ENCODE results near the gene ARHGAP27.

DNA sequence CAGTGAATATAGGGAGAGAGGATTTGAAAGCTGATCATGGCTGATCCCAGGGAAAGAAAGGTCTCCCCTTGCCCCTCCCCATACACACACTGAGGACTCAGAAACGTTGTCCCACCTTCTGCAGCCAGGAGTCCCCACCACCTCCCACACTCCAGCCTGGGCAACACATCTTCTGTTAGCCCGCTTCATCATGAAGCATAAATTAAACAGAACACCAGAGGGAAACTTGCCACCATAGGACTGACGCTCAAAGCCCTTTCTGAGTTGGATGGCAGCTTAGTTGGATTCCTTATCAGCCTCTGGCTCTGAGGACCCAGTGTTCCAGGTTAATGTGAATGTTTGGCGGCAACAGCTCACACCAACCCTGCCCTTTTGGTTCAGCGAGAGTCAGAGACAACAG, 33.9 kb downstream of the ARHGAP27 start:
- TF ChIP-seq SNAI2 (CRISPR knock-in tag; IDR thresholded peaks at IDR 0.05) (no peak), TSHZ2 (CRISPR knock-in tag; IDR thresholded peaks at IDR 0.05) (no peak), ZNF8 (CRISPR knock-in tag; IDR thresholded peaks at IDR 0.05) (no peak), PATZ1 (CRISPR knock-in tag; IDR thresholded peaks at IDR 0.05; ENCODE audit: borderline replicate concordance) (no peak), RARB (CRISPR knock-in tag; IDR thresholded peaks at IDR 0.05) (no peak), ZNF565 (CRISPR knock-in tag; conservative IDR thresholded peaks at IDR 0.05; ENCODE audit: low read depth) (no peak), BACH2 (CRISPR knock-in tag; IDR thresholded peaks at IDR 0.05; ENCODE audit: borderline replicate concordance) (no peak), PPARA (CRISPR knock-in tag; IDR thresholded peaks at IDR 0.05; ENCODE audit: borderline replicate concordance) (no peak)
